Urinary bladder (tissue), 4 donors: Measurements from ENCODE around the gene GALK2. TPM values are rescaled to one million over a fixed set of nuclear protein-coding genes. Genes with fewer than 3 reads are reported as not detected.
"Not testable (repeated sequence)": the region's sequence is repeated elsewhere in the genome, so short reads cannot be mapped to it uniquely, and the experiment has no call there.

ENCODE experiments used
- DNase-seq: peaks from one replicate; pipeline ENCODE4 v3.0.0-alpha.2; 2015; ENCODE audit errors: extremely low spot score
- H3K27ac ChIP-seq: one replicate; pipeline ENCODE4 v1.5.1; 2013; ENCODE audit warnings: low read depth, mild to moderate bottlenecking, moderate library complexity
- H3K36me3 ChIP-seq: one replicate; pipeline ENCODE4 v1.6.1; 2013; ENCODE audit warnings: mild to moderate bottlenecking, moderate library complexity; ENCODE audit not compliant: insufficient read depth
- H3K4me1 ChIP-seq: one replicate; pipeline ENCODE4 v1.6.1; 2013; ENCODE audit warnings: mild to moderate bottlenecking, moderate library complexity; ENCODE audit not compliant: insufficient read depth
- H3K4me3 ChIP-seq: one replicate; pipeline ENCODE4 v1.5.1; 2013; ENCODE audit warnings: low read depth, low read length
- WGBS: extraction: QIAGEN DNeasy Blood & Tissue Kit; methylation state at CpG from one replicate; pipeline ENCODE4 v1.1.7; 2013; 5-methylcytosine and 5-hydroxymethylcytosine counted together
- polyA plus RNA-seq: library from polyadenylated mRNA; stranded (reverse); fragments of 200-250 nt; gene quantifications from one replicate; pipeline ENCODE4 v1.2.3, GENCODE V29; 2013
- total RNA-seq: library from RNA; depleted of rRNA; stranded (reverse); fragments of >200 nt; gene quantifications from one replicate; pipeline ENCODE4 v1.2.3, GENCODE V29; 2014
- donor health status: healthy with polysubstance abuse.
- donor health status: healthy.

GALK2 gene
- total and polyA plus RNA-seq, 2 donors = 22.2 to 49.8 TPM

DNA sequence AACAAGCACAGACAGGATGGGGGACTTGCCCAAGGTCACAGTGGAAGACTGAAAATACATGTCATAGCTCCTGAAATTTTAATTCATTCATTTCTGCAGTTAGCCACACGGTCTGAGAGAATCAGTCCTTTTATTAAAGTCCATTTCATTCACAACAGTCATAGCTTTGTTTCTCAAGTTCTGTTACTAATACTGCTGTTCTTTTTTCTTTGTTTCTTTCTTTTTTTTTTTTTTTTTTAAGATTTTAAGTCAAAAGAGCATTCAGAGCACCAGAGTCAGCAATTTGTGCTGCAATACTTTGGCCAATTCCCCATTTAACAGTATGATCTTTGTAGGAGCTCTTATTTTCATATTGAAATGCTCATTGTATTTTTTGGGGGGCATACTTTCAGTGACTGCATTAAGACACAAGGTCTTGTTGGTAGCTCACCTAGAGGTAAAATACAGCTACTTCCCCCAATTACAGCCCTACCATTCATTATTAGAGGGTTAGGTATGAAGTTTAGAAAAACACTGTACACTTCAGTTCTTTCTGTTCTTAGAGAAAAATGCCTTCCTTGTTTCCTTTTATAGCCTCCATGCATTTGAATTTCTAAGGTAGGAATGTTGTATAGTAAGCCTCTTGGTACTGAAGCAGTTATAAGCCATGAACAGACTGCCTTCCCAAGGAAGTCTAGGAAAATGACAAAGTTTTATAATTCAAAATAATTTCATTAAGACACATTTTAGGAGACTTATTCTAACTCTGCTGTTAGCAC is 9.6 kb downstream of the GALK2 start:
- Histone ChIP-seq H3K4me1 (no peaks in the 10 kb centered on the region), H3K27ac (no peak overlapping the region), H3K4me3 (no peak overlapping the region), H3K36me3 (no peaks in the 10 kb centered on the region)
- no peak for DNase-seq
- 87% methylated on average over 1 of the region's 1 CpG for WGBS

- H3K27ac ChIP-seq = no peak overlapping the region
- H3K36me3 ChIP-seq = no peaks in the 10 kb centered on the region
- no peak for DNase-seq
- no peaks in the 10 kb centered on the region for H3K4me1 ChIP-seq
- 97% methylated on average over 4 of the region's 4 CpGs for WGBS
- no peak overlapping the region for H3K4me3 ChIP-seq
These were observed 12.1 kb downstream of the GALK2 start for GRCh38 chr15:49182128-49182527.

- WGBS = 86% methylated on average over 3 of the region's 3 CpGs
- DNase-seq, H3K4me3 ChIP-seq, H3K27ac ChIP-seq, H3K36me3 ChIP-seq, H3K4me1 ChIP-seq: not testable (repeated sequence)
These were observed 13.7 kb downstream of the GALK2 start for GRCh38 chr15:49183741-49184140.

GRCh38 chr15:49185473-49185872 is 15.4 kb downstream of the GALK2 start:
- no peak overlapping the region for H3K4me3 ChIP-seq
- H3K4me1 ChIP-seq = no peaks in the 10 kb centered on the region
- H3K27ac ChIP-seq = no peak overlapping the region
- H3K36me3 ChIP-seq = no peaks in the 10 kb centered on the region
- no peak for DNase-seq
- WGBS = 93% methylated on average over 1 of the region's 1 CpG

DNA sequence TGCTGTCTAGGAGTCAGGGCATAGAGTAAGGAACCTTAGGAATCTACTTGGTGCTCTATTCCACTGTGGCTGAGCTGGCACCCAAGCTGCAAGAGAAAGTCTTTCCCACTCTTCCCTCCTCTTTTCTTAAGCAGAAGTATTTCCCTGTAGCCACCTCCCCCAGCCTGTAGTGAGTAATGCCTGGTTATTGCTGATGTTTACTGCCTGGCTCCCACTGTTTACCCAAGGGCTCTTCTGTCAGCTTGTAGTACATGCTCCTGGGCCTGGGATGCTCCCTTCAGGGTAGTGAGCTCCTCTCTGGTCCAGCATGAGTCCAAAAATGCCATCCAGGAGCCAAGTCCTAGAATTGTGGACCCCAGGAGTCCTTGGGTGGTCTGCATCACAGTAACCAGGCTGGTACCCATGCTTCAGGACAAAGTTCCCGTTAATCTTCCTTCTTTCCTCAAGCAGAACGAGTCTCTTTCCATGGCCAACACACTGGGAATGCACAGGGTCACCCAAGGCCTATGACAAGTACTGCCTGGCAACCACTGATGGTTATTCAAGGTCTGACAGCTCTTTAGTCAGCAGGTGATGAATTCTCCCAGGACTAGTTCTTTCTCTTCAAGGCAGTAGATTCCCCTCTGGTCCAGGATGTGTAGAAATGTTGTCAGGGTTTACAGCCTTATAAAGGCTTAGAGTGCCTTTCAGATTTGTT is 17.6 kb downstream of the GALK2 start:
- 93% methylated on average over 2 of the region's 2 CpGs for WGBS
- DNase-seq = no peak
- Histone ChIP-seq H3K27ac (no peak overlapping the region), H3K4me1 (no peaks in the 10 kb centered on the region), H3K36me3 (no peaks in the 10 kb centered on the region), H3K4me3 (no peak overlapping the region)

- no peak for DNase-seq
- H3K36me3 ChIP-seq = no peaks in the 10 kb centered on the region
- no peak overlapping the region for H3K27ac ChIP-seq
- WGBS = 96% methylated on average over 2 of the region's 2 CpGs
- no peaks in the 10 kb centered on the region for H3K4me1 ChIP-seq
- no peak overlapping the region for H3K4me3 ChIP-seq
These were observed 18.9 kb downstream of the GALK2 start for GRCh38 chr15:49188933-49189332.

DNA sequence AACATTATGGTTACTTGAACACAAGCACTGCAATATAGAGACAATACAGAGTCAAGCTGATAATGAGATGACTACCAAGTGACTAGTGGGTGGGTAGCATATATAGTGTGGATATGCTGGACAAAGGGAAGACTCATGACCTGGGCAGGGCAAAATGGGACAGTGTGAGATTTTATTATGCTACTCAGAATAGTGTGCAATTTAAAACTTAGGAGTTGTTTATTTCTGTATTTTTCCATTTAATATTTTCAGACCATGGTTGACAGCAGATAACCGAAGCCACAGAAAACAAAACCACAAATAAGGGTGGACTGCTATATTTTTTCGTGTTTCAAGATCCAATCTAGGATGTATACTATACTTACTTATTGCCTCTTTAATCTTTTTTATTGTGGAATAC is 19.6 kb downstream of the GALK2 start:
- Histone ChIP-seq H3K27ac (no peak overlapping the region), H3K4me1 (no peaks in the 10 kb centered on the region), H3K4me3 (no peak overlapping the region), H3K36me3 (no peaks in the 10 kb centered on the region)
- WGBS = 94% methylated on average over 2 of the region's 2 CpGs
- DNase-seq = no peak

DNA sequence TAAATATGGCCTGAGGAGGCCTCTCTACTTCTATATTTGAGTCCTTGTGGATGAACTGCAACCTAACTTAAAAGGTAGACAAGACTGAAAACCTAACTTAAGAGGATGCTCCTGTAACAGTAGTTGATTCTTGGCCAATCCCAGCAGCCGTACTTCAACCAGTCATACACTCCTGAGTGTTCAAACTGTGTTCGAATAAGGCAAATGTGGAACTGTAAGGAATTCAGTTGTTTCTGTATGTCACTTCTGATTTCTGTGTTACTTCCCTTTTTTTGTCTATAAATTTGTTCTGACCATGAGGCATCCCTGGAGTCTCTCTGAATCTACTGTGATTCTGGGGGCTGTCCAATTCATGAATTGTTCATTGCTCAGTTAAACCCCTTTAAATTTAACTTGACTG is 20.5 kb downstream of the GALK2 start:
- 90% methylated on average over 2 of the region's 2 CpGs for WGBS
- Histone ChIP-seq H3K4me1 (no peaks in the 10 kb centered on the region), H3K4me3 (no peak overlapping the region), H3K36me3 (no peaks in the 10 kb centered on the region), H3K27ac (no peak overlapping the region)
- DNase-seq = no peak

DNA sequence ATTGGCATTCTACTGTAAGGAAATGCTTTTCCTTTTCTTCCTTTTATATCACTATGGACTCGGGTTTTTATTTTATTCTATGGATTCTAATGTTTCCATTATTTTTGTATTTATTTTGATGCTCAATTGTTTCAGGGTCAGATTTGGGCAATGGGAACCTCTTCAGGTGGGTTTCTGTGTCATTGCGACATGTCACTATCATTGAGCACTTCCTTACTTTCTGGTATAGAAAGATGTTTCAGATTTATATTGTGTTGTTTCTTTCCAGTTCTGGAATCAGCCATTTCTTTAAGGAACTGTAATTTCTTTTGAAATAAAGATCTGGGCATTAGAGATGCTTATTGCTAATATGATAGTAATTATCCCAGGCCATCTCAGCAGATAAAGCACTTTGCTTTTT is 21.8 kb downstream of the GALK2 start:
- no peaks in the 10 kb centered on the region for H3K36me3 ChIP-seq
- no peaks in the 10 kb centered on the region for H3K4me1 ChIP-seq
- no peak for DNase-seq
- no peak overlapping the region for H3K27ac ChIP-seq
- no peak overlapping the region for H3K4me3 ChIP-seq
- 93% methylated on average over 2 of the region's 2 CpGs for WGBS

GRCh38 chr15:49196856-49197255 is 26.8 kb downstream of the GALK2 start:
- DNase-seq = no peak
- WGBS = 97% methylated on average over 4 of the region's 4 CpGs
- Histone ChIP-seq H3K27ac (no peak overlapping the region), H3K4me1 (no peaks in the 10 kb centered on the region), H3K36me3 (no peaks in the 10 kb centered on the region), H3K4me3 (no peak overlapping the region)

GRCh38 chr15:49199666-49200065 is 29.6 kb downstream of the GALK2 start:
- no peak for DNase-seq
- no peak overlapping the region for H3K27ac ChIP-seq
- peaks cover 3% of the 10 kb centered on the region for H3K36me3 ChIP-seq
- no peak overlapping the region for H3K4me3 ChIP-seq
- WGBS = 56% methylated on average over 3 of the region's 3 CpGs
- no peaks in the 10 kb centered on the region for H3K4me1 ChIP-seq

GRCh38 chr15:49200347-49200746 is 30.3 kb downstream of the GALK2 start:
- no peak overlapping the region for H3K27ac ChIP-seq
- 86% methylated on average over 3 of the region's 3 CpGs for WGBS
- DNase-seq = no peak
- no peak overlapping the region for H3K4me3 ChIP-seq
- no peaks in the 10 kb centered on the region for H3K4me1 ChIP-seq
- H3K36me3 ChIP-seq = peaks cover 3% of the 10 kb centered on the region

GRCh38 chr15:49208102-49208501 is 38.1 kb downstream of the GALK2 start:
- not testable (repeated sequence) for H3K4me1 ChIP-seq, H3K4me3 ChIP-seq, H3K27ac ChIP-seq, H3K36me3 ChIP-seq, DNase-seq

- DNase-seq = no peak
- Histone ChIP-seq H3K36me3 (no peaks in the 10 kb centered on the region), H3K4me1 (no peaks in the 10 kb centered on the region), H3K4me3 (no peak overlapping the region), H3K27ac (no peak overlapping the region)
- 85% methylated on average over 1 of the region's 1 CpG for WGBS
These were observed 42.9 kb downstream of the GALK2 start for GRCh38 chr15:49212897-49213296.
